Measurements from ENCODE around the gene VSIG4. TPM values are rescaled to one million over a fixed set of nuclear protein-coding genes. Genes with fewer than 3 reads are reported as not detected.

The VSIG4 gene
- total and polyA plus RNA-seq, 10 of the 15 experiments (the other 5 are each of a cell fraction or from before 2014, with no cell fraction given), result 0.05 to 0.36 TPM; not detected in 8

DNA sequence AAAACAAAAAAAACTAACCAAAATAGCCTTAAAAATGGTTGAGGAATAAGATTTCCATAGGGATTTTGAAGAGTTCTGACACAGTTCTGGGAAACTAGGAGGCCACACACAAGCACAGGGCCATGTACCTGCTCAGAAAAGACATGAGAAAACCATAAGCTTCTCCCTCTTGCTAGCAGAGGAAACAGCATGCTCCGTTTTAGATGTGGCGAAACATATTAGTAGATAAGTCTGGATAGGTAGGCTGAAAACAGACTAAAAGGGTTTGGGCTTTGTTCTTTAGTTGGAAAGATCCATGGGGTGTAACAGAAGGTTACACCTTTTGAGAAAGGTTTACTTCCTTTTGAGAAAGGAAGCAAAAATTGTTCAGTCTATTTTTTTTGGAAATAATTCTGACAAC, 10.9 kb downstream of the VSIG4 start:
- POLR2A ChIA-PET, result no interaction called here
- H3K9me3 ChIP-seq (replicated peaks; ENCODE audit: control insufficient read depth, insufficient read depth, low read length), result no peaks in the 10 kb centered on the region
- H3K9ac ChIP-seq (ENCODE audit: control insufficient read depth, insufficient read depth, low read length), result no peak overlapping the region
- H3K36me3 ChIP-seq (ENCODE audit: control insufficient read depth in 2 of 2, insufficient read depth in 2 of 2, low read length in 1 of 2), result no peaks in the 10 kb centered on the region
- no TSS peak for BruUV-seq (replicated peaks)
- SMC1A ChIA-PET (ENCODE audit: uncharacterized antibody, unreplicated experiment), result interaction anchor here (0.6 to 1.3 kb wide), 3 partner anchors 10 to 39 kb away, joined by 3 to 4 read pairs (median 4); no protein-coding TSS in a partner anchor
- no peak for DNase-seq (ENCODE audit: low read depth, low spot score)
- H3K4me2 ChIP-seq (ENCODE audit: control insufficient read depth, insufficient read depth), result no peak overlapping the region
- RAD21 ChIA-PET (ENCODE audit: unreplicated experiment), result interaction anchor here (0.7 to 1.4 kb wide), 2 partner anchors 12 to 380 kb away, joined by 3 to 4 read pairs; no protein-coding TSS in a partner anchor
- ATAC-seq, result no peak
- CTCF ChIA-PET, result interaction anchor here (0.7 kb wide), 1 partner anchor 101 kb away, joined by 3 read pairs; no protein-coding TSS in a partner anchor
- FAIRE-seq, result no peak
- no peaks in the 10 kb centered on the region for H3K79me2 ChIP-seq (ENCODE audit: control insufficient read depth, insufficient read depth, low read length)
- H3K4me1 ChIP-seq (ENCODE audit: control insufficient read depth, insufficient read depth, low read length), result no peaks in the 10 kb centered on the region
- H3K27ac ChIP-seq (ENCODE audit: control insufficient read depth, insufficient read depth), result no peak overlapping the region
- no peak overlapping the region for H3K4me3 ChIP-seq
- H4K20me1 ChIP-seq (ENCODE audit: control insufficient read depth, insufficient read depth), result no peaks in the 10 kb centered on the region
- TF ChIP-seq RBBP5 (conservative IDR thresholded peaks at IDR 0.05), result no peak
- no peak for TF ChIP-seq SREBF1 (IDR thresholded peaks at IDR 0.05; ENCODE audit: low read length)
- TF ChIP-seq, protein P1, sequence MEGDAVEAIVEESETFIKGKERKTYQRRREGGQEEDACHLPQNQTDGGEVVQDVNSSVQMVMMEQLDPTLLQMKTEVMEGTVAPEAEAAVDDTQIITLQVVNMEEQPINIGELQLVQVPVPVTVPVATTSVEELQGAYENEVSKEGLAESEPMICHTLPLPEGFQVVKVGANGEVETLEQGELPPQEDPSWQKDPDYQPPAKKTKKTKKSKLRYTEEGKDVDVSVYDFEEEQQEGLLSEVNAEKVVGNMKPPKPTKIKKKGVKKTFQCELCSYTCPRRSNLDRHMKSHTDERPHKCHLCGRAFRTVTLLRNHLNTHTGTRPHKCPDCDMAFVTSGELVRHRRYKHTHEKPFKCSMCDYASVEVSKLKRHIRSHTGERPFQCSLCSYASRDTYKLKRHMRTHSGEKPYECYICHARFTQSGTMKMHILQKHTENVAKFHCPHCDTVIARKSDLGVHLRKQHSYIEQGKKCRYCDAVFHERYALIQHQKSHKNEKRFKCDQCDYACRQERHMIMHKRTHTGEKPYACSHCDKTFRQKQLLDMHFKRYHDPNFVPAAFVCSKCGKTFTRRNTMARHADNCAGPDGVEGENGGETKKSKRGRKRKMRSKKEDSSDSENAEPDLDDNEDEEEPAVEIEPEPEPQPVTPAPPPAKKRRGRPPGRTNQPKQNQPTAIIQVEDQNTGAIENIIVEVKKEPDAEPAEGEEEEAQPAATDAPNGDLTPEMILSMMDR (IDR thresholded peaks at IDR 0.05 in 2 of 3, conservative IDR thresholded peaks at IDR 0.05 in 1 of 3; ENCODE audit: control insufficient read depth in 2 of 3, extremely low read depth in 1 of 3, insufficient read depth in 1 of 3, low read depth in 3 of 3, low read length in 3 of 3), result no peak
- no peak for TF ChIP-seq MEF2B (IDR thresholded peaks at IDR 0.05; ENCODE audit: partially characterized antibody, poor library complexity, severe bottlenecking)
- TF ChIP-seq TCF7 (IDR thresholded peaks at IDR 0.05; ENCODE audit: borderline replicate concordance), result no peak
- TF ChIP-seq, protein P2, sequence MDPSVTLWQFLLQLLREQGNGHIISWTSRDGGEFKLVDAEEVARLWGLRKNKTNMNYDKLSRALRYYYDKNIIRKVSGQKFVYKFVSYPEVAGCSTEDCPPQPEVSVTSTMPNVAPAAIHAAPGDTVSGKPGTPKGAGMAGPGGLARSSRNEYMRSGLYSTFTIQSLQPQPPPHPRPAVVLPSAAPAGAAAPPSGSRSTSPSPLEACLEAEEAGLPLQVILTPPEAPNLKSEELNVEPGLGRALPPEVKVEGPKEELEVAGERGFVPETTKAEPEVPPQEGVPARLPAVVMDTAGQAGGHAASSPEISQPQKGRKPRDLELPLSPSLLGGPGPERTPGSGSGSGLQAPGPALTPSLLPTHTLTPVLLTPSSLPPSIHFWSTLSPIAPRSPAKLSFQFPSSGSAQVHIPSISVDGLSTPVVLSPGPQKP (IDR thresholded peaks at IDR 0.05; ENCODE audit: low read depth, low read length), result no peak
- 92% methylated on average over 2 of the region's 2 CpGs for WGBS (ENCODE audit: insufficient coverage, insufficient replicate concordance, low lambda C conversion rate, missing lambda C conversion rate)
- intact Hi-C loops (cut with micrococcal nuclease; ENCODE audit: unreplicated experiment), result no loop called here
- in situ Hi-C loops (cut with MboI), result no loop called here
- H3K27me3 ChIP-seq (replicated peaks in 1 of 2; ENCODE audit: control insufficient read depth in 2 of 2, insufficient read depth in 2 of 2, low read length in 1 of 2), result no peaks in the 10 kb centered on the region
- H2AFZ ChIP-seq (ENCODE audit: control insufficient read depth, low read depth, low read length), result no peak overlapping the region

Measured in GM12878 (cell line).